DOHH2 (cell line): Measurements from ENCODE around the gene SLC2A4.
A peak's percentile ranks its signal among the peaks of the same experiment; 100 is the strongest.

Experiments
- H3F3A ChIP-seq: fragments of 200-600 bp; sonication (generic), shearing (Covaris generic); 2 replicates; pipeline ENCODE4 v1.6.0; 2016; ENCODE audit warnings: antibody characterized with exemption, mild to moderate bottlenecking; ENCODE audit not compliant: control insufficient read depth, insufficient read depth
- H3K27ac ChIP-seq: fragments of 200-600 bp; sonication (generic); 2 replicates; pipeline ENCODE4 v1.5.1; 2014; ENCODE audit warnings: low read depth, mild to moderate bottlenecking, low read length, moderate library complexity
- H3K27me3 ChIP-seq: fragments of 200-600 bp; sonication (generic); 2 replicates; pipeline ENCODE4 v1.6.1; 2014; ENCODE audit warnings: mild to moderate bottlenecking, low read length, mixed read lengths; ENCODE audit not compliant: control insufficient read depth
- H3K36me3 ChIP-seq: fragments of 200-600 bp; sonication (generic); 2 replicates; pipeline ENCODE4 v1.6.1; 2014; ENCODE audit warnings: mild to moderate bottlenecking, low read length, moderate library complexity, mixed read lengths; ENCODE audit not compliant: control insufficient read depth
- H3K4me1 ChIP-seq: fragments of 200-600 bp; sonication (generic); 2 replicates; pipeline ENCODE4 v1.6.1; 2014; ENCODE audit warnings: mild to moderate bottlenecking, low read length, mixed read lengths; ENCODE audit not compliant: control insufficient read depth
- H3K4me2 ChIP-seq: fragments of 200-600 bp; sonication (generic); 2 replicates; pipeline ENCODE4 v1.6.0; 2014; ENCODE audit warnings: mild to moderate bottlenecking, low read length, moderate library complexity
- H3K4me3 ChIP-seq: fragments of 200-600 bp; sonication (generic); 2 replicates; pipeline ENCODE4 v1.5.1; 2014; ENCODE audit warnings: mild to moderate bottlenecking, low read length, mixed read lengths
- H3K79me2 ChIP-seq: fragments of 200-600 bp; sonication (generic); 2 replicates; pipeline ENCODE4 v1.6.1; 2014; ENCODE audit warnings: mild to moderate bottlenecking, low read length, mixed read lengths; ENCODE audit not compliant: control insufficient read depth
- H3K9me2 ChIP-seq: fragments of 200-600 bp; sonication (generic); replicated peaks from 2 replicates; pipeline ENCODE4 v1.6.1; 2014; ENCODE audit warnings: mild to moderate bottlenecking, low read length, mixed read lengths; ENCODE audit not compliant: control insufficient read depth
- H3K9me3 ChIP-seq: fragments of 200-600 bp; sonication (generic); 2 replicates; pipeline ENCODE4 v1.6.1; 2014; ENCODE audit warnings: antibody characterized with exemption, low read length, mixed read lengths; ENCODE audit not compliant: control insufficient read depth, insufficient read depth
- H4K20me1 ChIP-seq: fragments of 200-600 bp; sonication (generic); 2 replicates; pipeline ENCODE4 v1.6.0; 2014; ENCODE audit warnings: low read depth, mild to moderate bottlenecking, antibody characterized with exemption, low read length, moderate library complexity; ENCODE audit not compliant: control insufficient read depth, insufficient read depth
- CTCF ChIP-seq: fragments of 200-600 bp; sonication (generic); IDR thresholded peaks from one replicate; pipeline ENCODE4 v1.5.1; 2014; ENCODE audit warnings: antibody characterized with exemption, mild to moderate bottlenecking, low read depth, low read length; ENCODE audit not compliant: poor library complexity, severe bottlenecking
- EZH2phosphoT487 ChIP-seq: fragments of 200-600 bp; sonication (generic); IDR thresholded peaks from 2 replicates; pipeline ENCODE4 v1.6.1; 2017; ENCODE audit warnings: borderline replicate concordance, mild to moderate bottlenecking, antibody characterized with exemption, low read length, moderate library complexity, mixed read lengths

SLC2A4 gene

GRCh38 chr17:7281074-7281952, at the start of gene SLC2A4:
TSS of gene SLC2A4 (plus strand) at chr17:7281718. CDS start at chr17:7281935, 217 bp downstream.
- peak within 1 kb of the TSS; percentile 73 for H3K4me3 ChIP-seq
- H3K4me1 ChIP-seq: peaks cover 26% of the 10 kb centered on the region
- H3F3A ChIP-seq: peaks cover 3% of the 10 kb centered on the region; the same call in 1 of the 2 replicates
- H4K20me1 ChIP-seq: no peaks in the 10 kb centered on the region
- H3K27me3 ChIP-seq: peaks cover 24% of the 10 kb centered on the region
- no peaks in the 10 kb centered on the region for H3K36me3 ChIP-seq
- TF ChIP-seq CTCF (no peak), EZH2phosphoT487 (no peak)
- H3K27ac ChIP-seq: no peak within 1 kb of the TSS
- H3K4me2 ChIP-seq: peak within 1 kb of the TSS; percentile 92
- no peaks in the 10 kb centered on the region for H3K9me2 ChIP-seq
- H3K79me2 ChIP-seq: no peaks in the 10 kb centered on the region
- H3K9me3 ChIP-seq: no peaks in the 10 kb centered on the region

- TF ChIP-seq CTCF: no peak
- no peak for TF ChIP-seq EZH2phosphoT487
- H3K27me3 ChIP-seq: no peaks in the 10 kb centered on the region
- peaks cover 91% of the 10 kb centered on the region for H3K36me3 ChIP-seq
- peak overlapping the region; percentile 88 for H3K4me3 ChIP-seq
- H3K79me2 ChIP-seq: peaks cover 65% of the 10 kb centered on the region
- H3K4me1 ChIP-seq: peaks cover 38% of the 10 kb centered on the region
- H3K9me3 ChIP-seq: no peaks in the 10 kb centered on the region
- no peak overlapping the region for H3K27ac ChIP-seq
- H3K4me2 ChIP-seq: peak overlapping the region; percentile 69
- no peaks in the 10 kb centered on the region for H3K9me2 ChIP-seq
- peaks cover 25% of the 10 kb centered on the region for H3F3A ChIP-seq
- H4K20me1 ChIP-seq: peaks cover 14% of the 10 kb centered on the region
Observed at GRCh38 chr17:7232114-7232513, 49.4 kb upstream of the SLC2A4 start.

- peak overlapping the region; percentile 85 for H3K27ac ChIP-seq
- peaks cover 17% of the 10 kb centered on the region for H4K20me1 ChIP-seq
- H3F3A ChIP-seq: peaks cover 30% of the 10 kb centered on the region
- no peaks in the 10 kb centered on the region for H3K27me3 ChIP-seq
- H3K4me3 ChIP-seq: peak overlapping the region; percentile 88
- peaks cover 44% of the 10 kb centered on the region for H3K4me1 ChIP-seq
- peaks cover 77% of the 10 kb centered on the region for H3K79me2 ChIP-seq
- H3K9me3 ChIP-seq: no peaks in the 10 kb centered on the region
- H3K36me3 ChIP-seq: peaks cover 80% of the 10 kb centered on the region
- no peak for TF ChIP-seq EZH2phosphoT487
- no peak for TF ChIP-seq CTCF
- peak overlapping the region; percentile 69 for H3K4me2 ChIP-seq
- no peaks in the 10 kb centered on the region for H3K9me2 ChIP-seq
Observed at GRCh38 chr17:7233701-7234082, 47.8 kb upstream of the SLC2A4 start.
